ENCODE measurements around the gene TNXB.
"Not testable (repeated sequence)": the region's sequence is repeated elsewhere in the genome, so short reads cannot be mapped to it uniquely, and the experiment has no call there.

TNXB gene

GRCh38 chr6:32144238-32144637 lies 35.1 kb upstream of the TNXB start:
- not testable (repeated sequence) for DNase-seq (ENCODE audit: low read depth)

GRCh38 chr6:32140420-32141046 lies 31.4 kb upstream of the TNXB start:
- DNase-seq (ENCODE audit: low read depth) = no peak

GRCh38 chr6:32139590-32139989 lies 30.5 kb upstream of the TNXB start:
- DNase-seq (ENCODE audit: low read depth) = no peak

- DNase-seq (ENCODE audit: low read depth) = no peak
Observed at GRCh38 chr6:32137454-32137853, 28.3 kb upstream of the TNXB start.

- DNase-seq (ENCODE audit: low read depth) = no peak
Observed at GRCh38 chr6:32133786-32134185, 24.6 kb upstream of the TNXB start.

GRCh38 chr6:32132110-32132509 lies 23.0 kb upstream of the TNXB start:
- DNase-seq (ENCODE audit: low read depth) = no peak

GRCh38 chr6:32131439-32131948 lies 22.4 kb upstream of the TNXB start:
- DNase-seq (ENCODE audit: low read depth) = no peak

- no peak for DNase-seq (ENCODE audit: low read depth)
Observed at GRCh38 chr6:32129297-32130088, 20.4 kb upstream of the TNXB start.

- DNase-seq (ENCODE audit: low read depth) = no peak
Observed at GRCh38 chr6:32128751-32129296, 19.7 kb upstream of the TNXB start.

- DNase-seq (ENCODE audit: low read depth) = peak; percentile 97
Observed at GRCh38 chr6:32127717-32128592, 18.8 kb upstream of the TNXB start, which contains the start of gene ATF6B. Gene ATF6B, minus strand, starts transcription at chr6:32128246. Its CDS starts 39 bp downstream, at chr6:32128207.

GRCh38 chr6:32127409-32127716 lies 18.2 kb upstream of the TNXB start:
- DNase-seq (ENCODE audit: low read depth) = no peak

- no peak for DNase-seq (ENCODE audit: low read depth)
Observed at GRCh38 chr6:32126880-32127279, 17.7 kb upstream of the TNXB start.

- no peak for DNase-seq (ENCODE audit: low read depth)
Observed at GRCh38 chr6:32123681-32124080, 14.5 kb upstream of the TNXB start.

GRCh38 chr6:32120573-32121059 lies 11.5 kb upstream of the TNXB start:
- no peak for DNase-seq (ENCODE audit: low read depth)

GRCh38 chr6:32118782-32119628 lies 9.9 kb upstream of the TNXB start:
- peak; percentile 50 for DNase-seq (ENCODE audit: low read depth)

- no peak for DNase-seq (ENCODE audit: low read depth)
Observed at GRCh38 chr6:32117461-32117860, 8.3 kb upstream of the TNXB start.

- no peak for DNase-seq (ENCODE audit: low read depth)
Observed at GRCh38 chr6:32116674-32117073, 7.5 kb upstream of the TNXB start.

- DNase-seq (ENCODE audit: low read depth) = no peak
Observed at GRCh38 chr6:32115623-32116022, 6.5 kb upstream of the TNXB start.

GRCh38 chr6:32114796-32115195 lies 5.7 kb upstream of the TNXB start:
- no peak for DNase-seq (ENCODE audit: low read depth)

- no peak for DNase-seq (ENCODE audit: low read depth)
Observed at GRCh38 chr6:32113386-32114352, 4.5 kb upstream of the TNXB start.
